ENCODE measurements around the gene PTGDR.

- TF ChIP-seq, protein P1, sequence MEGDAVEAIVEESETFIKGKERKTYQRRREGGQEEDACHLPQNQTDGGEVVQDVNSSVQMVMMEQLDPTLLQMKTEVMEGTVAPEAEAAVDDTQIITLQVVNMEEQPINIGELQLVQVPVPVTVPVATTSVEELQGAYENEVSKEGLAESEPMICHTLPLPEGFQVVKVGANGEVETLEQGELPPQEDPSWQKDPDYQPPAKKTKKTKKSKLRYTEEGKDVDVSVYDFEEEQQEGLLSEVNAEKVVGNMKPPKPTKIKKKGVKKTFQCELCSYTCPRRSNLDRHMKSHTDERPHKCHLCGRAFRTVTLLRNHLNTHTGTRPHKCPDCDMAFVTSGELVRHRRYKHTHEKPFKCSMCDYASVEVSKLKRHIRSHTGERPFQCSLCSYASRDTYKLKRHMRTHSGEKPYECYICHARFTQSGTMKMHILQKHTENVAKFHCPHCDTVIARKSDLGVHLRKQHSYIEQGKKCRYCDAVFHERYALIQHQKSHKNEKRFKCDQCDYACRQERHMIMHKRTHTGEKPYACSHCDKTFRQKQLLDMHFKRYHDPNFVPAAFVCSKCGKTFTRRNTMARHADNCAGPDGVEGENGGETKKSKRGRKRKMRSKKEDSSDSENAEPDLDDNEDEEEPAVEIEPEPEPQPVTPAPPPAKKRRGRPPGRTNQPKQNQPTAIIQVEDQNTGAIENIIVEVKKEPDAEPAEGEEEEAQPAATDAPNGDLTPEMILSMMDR (IDR thresholded peaks at IDR 0.05), result no peak
- no peak for TF ChIP-seq POLR2A (IDR thresholded peaks at IDR 0.05)
Measured at GRCh38 chr14:52244997-52245396, 22.5 kb upstream of the PTGDR start.
